GM23338 (cell line): ENCODE measurements around the gene SCN4A.

Source experiments
- CREB1 ChIP-seq: fragments of 250-450 bp; sonication (Bioruptor Pico); IDR thresholded peaks from 2 replicates; pipeline ENCODE4 v1.5.0; 2020; ENCODE audit warnings: low read depth, mild to moderate bottlenecking, moderate library complexity
- EZH2 ChIP-seq: fragments of 200-600 bp; sonication (generic); IDR thresholded peaks from one replicate; pipeline ENCODE4 v1.8.0; 2017; ENCODE audit warnings: antibody characterized with exemption, mild to moderate bottlenecking, low read depth; ENCODE audit not compliant: unreplicated experiment
- EZH2phosphoT487 ChIP-seq: fragments of 200-600 bp; sonication (generic); IDR thresholded peaks from one replicate; pipeline ENCODE4 v1.8.1; 2018; ENCODE audit warnings: antibody characterized with exemption; ENCODE audit not compliant: unreplicated experiment
- TF ChIP-seq, protein P1 (sequence below), 2 experiments: fragments of 200-600 bp in 1 of 2; sonication (generic) in 1 of 2; conservative IDR thresholded peaks; 2 replicates each; pipeline versions ENCODE4 v1.5.1 to v1.6.1; 2016 to 2017; ENCODE audit warnings: antibody characterized with exemption in 2 of 2, low read depth in 2 of 2, mild to moderate bottlenecking in 2 of 2, moderate library complexity in 1 of 2

DNA sequence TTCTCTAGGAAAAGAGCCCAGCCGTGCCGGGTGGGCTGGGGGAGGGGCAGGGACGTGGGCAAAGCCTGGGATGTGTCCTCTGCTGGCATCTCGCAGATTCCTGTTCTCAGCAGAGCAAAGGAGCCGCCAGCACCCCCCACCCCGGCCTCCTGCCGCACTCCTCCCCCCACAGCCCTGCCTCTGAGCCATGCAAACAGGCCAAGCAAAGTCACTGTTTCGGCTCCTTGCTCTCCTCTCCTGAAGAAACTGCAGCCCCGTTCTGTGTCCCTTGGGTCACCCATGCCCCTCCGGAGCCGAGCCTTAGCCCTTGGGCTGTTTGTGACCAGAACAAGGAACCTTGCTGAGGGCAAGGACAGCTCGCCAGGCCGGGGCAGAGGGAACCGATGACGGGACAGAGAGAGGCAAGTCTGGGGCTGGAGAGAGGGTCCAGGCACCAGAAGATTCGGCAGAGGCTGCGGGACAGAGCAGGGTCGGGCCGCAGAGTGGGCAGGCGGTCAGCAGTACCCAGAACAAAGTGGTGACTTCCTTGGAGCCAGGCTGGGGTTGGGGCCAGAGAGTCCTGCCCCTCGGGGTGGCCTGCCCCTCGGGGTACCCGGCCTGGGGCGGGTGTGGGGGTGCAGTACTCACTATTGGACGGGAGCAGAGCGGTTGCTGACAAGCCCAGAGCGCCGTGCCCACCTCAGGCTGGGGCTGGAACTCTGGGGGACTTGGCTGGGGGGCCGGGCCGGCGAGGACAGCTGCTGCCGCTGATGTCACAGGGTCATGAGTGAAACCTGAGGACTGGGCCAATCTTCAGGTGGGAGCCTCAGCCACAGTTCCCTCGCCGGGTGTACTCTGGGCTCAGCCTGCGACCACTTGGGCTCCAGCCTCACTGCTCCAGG is 16.3 kb upstream of the SCN4A start:
- TF ChIP-seq, protein P1, sequence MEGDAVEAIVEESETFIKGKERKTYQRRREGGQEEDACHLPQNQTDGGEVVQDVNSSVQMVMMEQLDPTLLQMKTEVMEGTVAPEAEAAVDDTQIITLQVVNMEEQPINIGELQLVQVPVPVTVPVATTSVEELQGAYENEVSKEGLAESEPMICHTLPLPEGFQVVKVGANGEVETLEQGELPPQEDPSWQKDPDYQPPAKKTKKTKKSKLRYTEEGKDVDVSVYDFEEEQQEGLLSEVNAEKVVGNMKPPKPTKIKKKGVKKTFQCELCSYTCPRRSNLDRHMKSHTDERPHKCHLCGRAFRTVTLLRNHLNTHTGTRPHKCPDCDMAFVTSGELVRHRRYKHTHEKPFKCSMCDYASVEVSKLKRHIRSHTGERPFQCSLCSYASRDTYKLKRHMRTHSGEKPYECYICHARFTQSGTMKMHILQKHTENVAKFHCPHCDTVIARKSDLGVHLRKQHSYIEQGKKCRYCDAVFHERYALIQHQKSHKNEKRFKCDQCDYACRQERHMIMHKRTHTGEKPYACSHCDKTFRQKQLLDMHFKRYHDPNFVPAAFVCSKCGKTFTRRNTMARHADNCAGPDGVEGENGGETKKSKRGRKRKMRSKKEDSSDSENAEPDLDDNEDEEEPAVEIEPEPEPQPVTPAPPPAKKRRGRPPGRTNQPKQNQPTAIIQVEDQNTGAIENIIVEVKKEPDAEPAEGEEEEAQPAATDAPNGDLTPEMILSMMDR (conservative IDR thresholded peaks at IDR 0.05; ENCODE audit: low read depth in 2 of 2), result no peak
- TF ChIP-seq EZH2phosphoT487 (no peak), CREB1 (CRISPR knock-in tag) (no peak), EZH2 (no peak)
